Activated T-helper 17 cell treated with anti-CD3 and anti-CD28 coated beads, Interleukin-2, amount 50 U/mL, for 72 hours (primary cell): ENCODE results near the gene SORCS2. TPM values are rescaled to one million over a fixed set of nuclear protein-coding genes. Genes with fewer than 3 reads are reported as not detected.

ENCODE experiments used
- ATAC-seq: fragments of 150-1000 bp; cut with Tn5 transposase; replicated peaks from 2 replicates; pipeline ENCODE4 v1.10.0; 2021; ENCODE audit warnings: mild to moderate bottlenecking, moderate library complexity
- H3K27ac Mint-ChIP-seq: one replicate; pipeline ENCODE4 v1.8.0; 2022; ENCODE audit warnings: mixed read lengths
- H3K27me3 Mint-ChIP-seq: one replicate; pipeline ENCODE4 v1.8.0; 2022; ENCODE audit warnings: mixed read lengths
- H3K36me3 Mint-ChIP-seq: one replicate; pipeline ENCODE4 v1.8.0; 2022; ENCODE audit warnings: low read depth, mild to moderate bottlenecking, mixed read lengths
- H3K4me1 Mint-ChIP-seq: one replicate; pipeline ENCODE4 v1.8.0; 2022; ENCODE audit warnings: mixed read lengths
- H3K4me3 Mint-ChIP-seq: one replicate; pipeline ENCODE4 v1.8.0; 2022; ENCODE audit warnings: mild to moderate bottlenecking, mixed read lengths
- H3K9me3 Mint-ChIP-seq: one replicate; pipeline ENCODE4 v1.8.0; 2022; ENCODE audit warnings: mixed read lengths
- total RNA-seq, 2 donors: library from RNA; stranded (reverse); gene quantifications; one replicate each; pipeline ENCODE4 v1.2.3, GENCODE V29; 2022

Gene SORCS2
- total RNA-seq, 2 donors from 2014 or later, result 0.04 to 0.26 TPM

GRCh38 chr4:7324651-7325121 lies 132.3 kb downstream of the SORCS2 start:
- no peak for ATAC-seq
- Mint-ChIP-seq H3K27me3 (no peaks in the 10 kb centered on the region), H3K9me3 (no peaks in the 10 kb centered on the region), H3K4me3 (no peak overlapping the region), H3K4me1 (no peaks in the 10 kb centered on the region), H3K36me3 (no peaks in the 10 kb centered on the region), H3K27ac (no peak overlapping the region)

- no peak for ATAC-seq
These were observed 133.2 kb downstream of the SORCS2 start for GRCh38 chr4:7325541-7325940.

GRCh38 chr4:7326306-7326692 lies 134.0 kb downstream of the SORCS2 start:
- ATAC-seq, result no peak
- no peaks in the 10 kb centered on the region for H3K9me3 Mint-ChIP-seq
- no peak overlapping the region for H3K27ac Mint-ChIP-seq
- peaks cover 2% of the 10 kb centered on the region for H3K27me3 Mint-ChIP-seq
- no peaks in the 10 kb centered on the region for H3K36me3 Mint-ChIP-seq
- H3K4me3 Mint-ChIP-seq, result no peak overlapping the region
- no peaks in the 10 kb centered on the region for H3K4me1 Mint-ChIP-seq

More at GRCh38 chr4:7325541-7325940, 133.2 kb downstream of the SORCS2 start:
- Mint-ChIP-seq H3K27ac (no peak overlapping the region), H3K9me3 (no peaks in the 10 kb centered on the region), H3K4me3 (no peak overlapping the region), H3K36me3 (no peaks in the 10 kb centered on the region), H3K27me3 (no peaks in the 10 kb centered on the region), H3K4me1 (no peaks in the 10 kb centered on the region)

GRCh38 chr4:7326693-7327340 lies 134.5 kb downstream of the SORCS2 start:
- Mint-ChIP-seq H3K4me3 (no peak overlapping the region), H3K27me3 (peaks cover 3% of the 10 kb centered on the region), H3K36me3 (no peaks in the 10 kb centered on the region), H3K27ac (no peak overlapping the region), H3K9me3 (no peaks in the 10 kb centered on the region), H3K4me1 (no peaks in the 10 kb centered on the region)
- no peak for ATAC-seq

DNA sequence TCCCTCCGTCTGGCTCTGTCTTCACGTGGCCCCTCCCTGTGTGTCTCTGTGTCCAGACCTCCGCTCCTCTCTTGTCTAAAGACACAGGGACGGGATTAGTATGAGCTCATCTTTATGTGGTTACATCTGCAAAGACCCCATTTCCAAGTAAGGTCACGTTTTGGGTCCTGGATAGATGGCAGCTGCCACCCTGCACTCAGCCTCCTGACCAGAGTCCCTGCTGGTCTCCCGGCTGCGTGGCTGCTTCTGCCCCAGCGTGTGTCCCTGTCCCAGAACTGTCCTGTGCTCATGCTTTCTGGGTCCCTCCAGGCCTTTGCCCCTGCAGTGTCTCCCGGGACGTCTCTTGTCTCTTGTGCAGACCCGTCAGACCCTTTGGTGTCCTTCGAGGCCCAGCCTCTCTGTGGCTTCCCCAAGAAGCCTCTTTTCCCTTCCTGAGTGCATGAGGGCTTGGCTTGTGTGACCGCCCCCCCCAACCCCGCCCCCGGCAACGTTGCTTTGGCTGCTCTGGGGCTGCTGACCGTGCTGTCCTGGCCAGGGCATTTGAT lies 135.1 kb downstream of the SORCS2 start:
- ATAC-seq, result no peak
- no peaks in the 10 kb centered on the region for H3K4me1 Mint-ChIP-seq
- no peak overlapping the region for H3K27ac Mint-ChIP-seq
- H3K27me3 Mint-ChIP-seq, result peaks cover 3% of the 10 kb centered on the region
- H3K9me3 Mint-ChIP-seq, result no peaks in the 10 kb centered on the region
- no peak overlapping the region for H3K4me3 Mint-ChIP-seq
- H3K36me3 Mint-ChIP-seq, result no peaks in the 10 kb centered on the region

DNA sequence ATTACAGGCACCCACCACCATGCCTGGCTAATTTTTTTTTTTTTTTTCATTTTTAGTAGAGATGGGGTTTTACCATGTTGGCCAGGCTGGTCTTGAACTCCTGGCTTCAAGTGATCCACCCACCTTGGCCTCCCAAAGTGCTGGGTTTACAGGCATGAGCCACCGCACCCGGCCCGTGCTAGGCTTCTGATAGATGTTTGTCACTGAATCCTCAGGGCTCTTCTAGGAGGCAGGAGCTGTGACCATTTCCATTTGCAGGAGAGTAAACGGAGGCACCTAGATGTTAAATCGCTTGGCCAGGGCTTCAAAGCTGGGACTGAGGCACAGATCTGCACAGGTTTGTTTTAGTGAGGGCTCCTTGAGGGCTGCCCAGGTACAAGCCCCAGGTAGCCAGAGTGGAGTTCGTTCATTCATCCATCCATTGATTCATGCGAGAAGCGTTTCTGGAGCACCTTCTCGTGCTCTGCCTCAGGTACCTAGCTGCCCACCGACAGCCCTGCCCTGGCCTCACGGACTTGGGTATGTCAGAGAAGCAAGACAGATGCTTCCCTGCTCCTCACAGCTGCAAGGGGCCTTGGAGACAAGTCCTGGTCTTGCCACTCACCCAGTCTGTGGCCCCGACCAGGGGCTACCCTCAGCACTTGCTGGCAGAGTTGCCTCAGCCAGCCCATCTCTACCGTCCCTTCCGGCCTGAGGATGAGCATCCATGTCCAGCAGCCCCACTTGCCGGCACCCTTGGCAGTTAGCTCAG lies 136.0 kb downstream of the SORCS2 start:
- no peaks in the 10 kb centered on the region for H3K9me3 Mint-ChIP-seq
- H3K27me3 Mint-ChIP-seq, result peaks cover 3% of the 10 kb centered on the region
- H3K27ac Mint-ChIP-seq, result no peak overlapping the region
- H3K4me3 Mint-ChIP-seq, result no peak overlapping the region
- ATAC-seq, result no peak
- H3K36me3 Mint-ChIP-seq, result no peaks in the 10 kb centered on the region
- H3K4me1 Mint-ChIP-seq, result no peaks in the 10 kb centered on the region

DNA sequence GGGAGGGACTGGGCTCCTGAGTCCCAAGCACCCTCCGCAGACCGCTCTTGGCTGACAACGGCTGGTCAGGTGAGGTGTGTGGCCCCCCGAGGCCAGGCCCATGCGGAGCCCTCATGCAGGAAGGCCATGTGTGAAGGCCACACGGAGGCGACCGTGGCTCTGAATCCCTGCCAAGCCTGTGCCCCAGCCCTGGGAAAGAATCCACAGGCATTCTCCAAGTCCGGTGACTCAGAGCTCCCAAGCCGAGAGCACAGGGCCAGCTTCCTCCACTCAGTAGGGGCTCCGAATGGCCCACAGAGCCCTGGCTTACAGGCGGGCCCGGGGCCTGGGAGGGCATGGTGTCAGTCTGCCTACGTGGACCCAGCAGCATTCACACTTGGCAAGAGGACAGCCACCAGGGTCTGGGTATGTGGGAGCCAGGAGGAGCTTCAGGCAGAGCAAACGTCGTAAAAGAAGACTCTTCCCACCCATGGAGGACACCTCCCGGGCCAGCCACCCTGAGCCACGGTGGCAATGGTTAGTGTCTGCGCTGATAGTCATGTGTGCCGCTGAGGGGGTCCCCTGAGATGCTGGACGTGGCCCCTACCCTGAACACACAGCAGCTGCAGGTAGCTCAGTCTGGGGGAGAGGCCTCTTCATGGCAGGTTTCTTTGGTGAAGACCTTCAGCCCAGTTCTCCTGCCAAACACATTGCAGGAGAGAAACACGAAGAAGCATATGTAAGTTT lies 136.7 kb downstream of the SORCS2 start:
- Mint-ChIP-seq H3K4me3 (no peak overlapping the region), H3K4me1 (no peaks in the 10 kb centered on the region), H3K27me3 (peaks cover 3% of the 10 kb centered on the region), H3K9me3 (no peaks in the 10 kb centered on the region), H3K27ac (no peak overlapping the region), H3K36me3 (no peaks in the 10 kb centered on the region)
- ATAC-seq, result no peak

DNA sequence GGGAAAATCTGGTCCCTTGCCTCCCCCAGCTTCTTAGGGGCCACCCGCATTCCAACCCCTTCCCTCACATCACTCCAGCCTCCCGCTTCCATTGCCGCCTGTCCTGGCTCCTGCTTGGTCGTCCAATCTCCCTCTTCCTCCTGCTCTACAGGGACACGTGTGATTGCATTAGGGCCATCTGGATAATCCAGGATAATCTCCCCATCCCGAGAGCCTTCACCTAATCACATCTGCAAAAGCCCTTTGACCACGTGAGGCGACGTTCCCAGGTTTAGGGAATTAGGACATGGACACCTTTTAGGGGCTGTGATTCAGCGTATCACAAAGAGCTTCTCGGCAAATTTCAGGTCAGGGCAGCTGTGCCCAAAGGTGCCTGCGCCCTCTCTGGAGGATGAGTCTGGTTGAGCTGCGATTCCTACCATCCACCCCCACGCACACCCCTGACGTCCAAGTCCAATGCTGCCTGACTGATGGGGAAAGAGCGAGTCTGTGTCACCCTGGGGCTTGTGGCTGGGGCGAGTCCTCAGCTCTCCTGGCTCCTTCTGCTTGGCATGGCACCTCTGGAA lies 137.8 kb downstream of the SORCS2 start:
- no peak overlapping the region for H3K4me3 Mint-ChIP-seq

GRCh38 chr4:7330811-7331681 lies 138.7 kb downstream of the SORCS2 start:
- ATAC-seq, result no peak
- Mint-ChIP-seq H3K4me3 (no peak overlapping the region), H3K4me1 (no peaks in the 10 kb centered on the region), H3K27me3 (peaks cover 3% of the 10 kb centered on the region), H3K9me3 (no peaks in the 10 kb centered on the region), H3K36me3 (no peaks in the 10 kb centered on the region), H3K27ac (no peak overlapping the region)

More for the DNA sequence above, 137.8 kb downstream of the SORCS2 start:
- ATAC-seq, result no peak
- Mint-ChIP-seq H3K27me3 (peaks cover 3% of the 10 kb centered on the region), H3K9me3 (no peaks in the 10 kb centered on the region), H3K36me3 (no peaks in the 10 kb centered on the region), H3K4me1 (no peaks in the 10 kb centered on the region), H3K27ac (no peak overlapping the region)

GRCh38 chr4:7331682-7332000 lies 139.3 kb downstream of the SORCS2 start:
- no peak for ATAC-seq
- no peaks in the 10 kb centered on the region for H3K9me3 Mint-ChIP-seq
- H3K4me1 Mint-ChIP-seq, result no peaks in the 10 kb centered on the region
- H3K27me3 Mint-ChIP-seq, result peaks cover 3% of the 10 kb centered on the region
- H3K36me3 Mint-ChIP-seq, result no peaks in the 10 kb centered on the region
- H3K4me3 Mint-ChIP-seq, result no peak overlapping the region
- no peak overlapping the region for H3K27ac Mint-ChIP-seq

GRCh38 chr4:7332216-7333023 lies 140.1 kb downstream of the SORCS2 start:
- H3K4me1 Mint-ChIP-seq, result no peaks in the 10 kb centered on the region
- H3K4me3 Mint-ChIP-seq, result no peak overlapping the region
- no peaks in the 10 kb centered on the region for H3K36me3 Mint-ChIP-seq
- no peak for ATAC-seq
- no peaks in the 10 kb centered on the region for H3K9me3 Mint-ChIP-seq
- peaks cover 3% of the 10 kb centered on the region for H3K27me3 Mint-ChIP-seq
- H3K27ac Mint-ChIP-seq, result no peak overlapping the region

- H3K9me3 Mint-ChIP-seq, result no peaks in the 10 kb centered on the region
- H3K4me3 Mint-ChIP-seq, result no peak overlapping the region
- no peaks in the 10 kb centered on the region for H3K36me3 Mint-ChIP-seq
- H3K27ac Mint-ChIP-seq, result no peak overlapping the region
- no peaks in the 10 kb centered on the region for H3K4me1 Mint-ChIP-seq
- peaks cover 7% of the 10 kb centered on the region for H3K27me3 Mint-ChIP-seq
- ATAC-seq, result no peak
These were observed 140.9 kb downstream of the SORCS2 start for GRCh38 chr4:7333024-7333780.
